K562 (cell line): ENCODE data around the gene ZBTB8B. TPM values are rescaled to one million over a fixed set of nuclear protein-coding genes. Genes with fewer than 3 reads are reported as not detected.

Experiments used
- BRF1 ChIP-seq: IDR thresholded peaks from 3 replicates; pipeline ENCODE4 v1.6.1; 2011; ENCODE audit warnings: borderline replicate concordance, mild to moderate bottlenecking; ENCODE audit not compliant: insufficient read length; ENCODE audit errors: extremely low read depth
- polyA plus RNA-seq, 8 experiments: library from polyadenylated mRNA; depleted of rRNA in 4 of 8; stranded (reverse) in 5 of 8; unstranded in 3 of 8; fragments of >200 nt; fragmentation: Nextera tagmentation in 2 of 8; fragmentation: Illumina TruSeq in 1 of 8; extraction: Ambion mirVana in 2 of 8; extraction: Trizol in 1 of 8; gene quantifications; 2 replicates each; pipeline versions ENCODE4 v1.2.1 to v1.2.3, GENCODE V29; 2011 to 2014; ENCODE audit warnings: inconsistent platforms in 1 of 8, missing spikeins in 1 of 8
- total RNA-seq, 7 experiments: library from RNA; depleted of rRNA in 6 of 7; stranded (reverse); fragments of >200 nt in 6 of 7; fragmentation: Illumina TruSeq in 2 of 7; extraction: Trizol in 2 of 7; gene quantifications; 2 replicates each; pipeline versions ENCODE4 v1.2.1 to v1.2.3, GENCODE V29; 2011 to 2021; ENCODE audit warnings: low replicate concordance in 1 of 7
- TF ChIP-seq, protein P1 (sequence below): fragments of 450-650 bp; IDR thresholded peaks from 2 replicates; pipeline ENCODE4 v1.6.1; 2016; ENCODE audit warnings: low read depth
- TF ChIP-seq, protein P2 (sequence below): fragments of 250-450 bp; sonication (Bioruptor Pico); IDR thresholded peaks from 2 replicates; pipeline ENCODE4 v1.6.1; 2021; ENCODE audit warnings: mild to moderate bottlenecking

The ZBTB8B gene
- total and polyA plus RNA-seq, 9 of the 15 experiments (the other 6 are each of a cell fraction or from before 2014, with no cell fraction given) = not detected

DNA sequence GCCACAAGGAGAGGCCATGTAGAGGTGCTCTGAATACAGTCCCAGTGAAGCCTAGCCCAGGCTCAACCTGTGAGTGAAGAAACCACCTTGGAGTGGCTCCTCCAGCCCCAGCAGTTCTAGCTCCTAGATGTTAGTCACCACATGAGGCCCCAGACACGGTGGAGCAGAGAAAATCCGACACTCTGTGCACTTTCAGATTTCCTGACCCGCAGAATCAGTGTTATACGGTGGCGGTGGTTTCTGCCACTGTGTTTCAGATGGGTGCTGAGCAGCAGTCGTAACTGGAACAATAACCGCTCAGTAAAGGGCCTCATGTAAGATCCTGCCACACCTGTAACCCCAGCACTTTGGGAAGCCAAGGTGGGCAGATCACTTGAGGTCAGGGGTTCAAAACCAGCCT, 38.3 kb downstream of the ZBTB8B start (continued):
- TF ChIP-seq, protein P1, sequence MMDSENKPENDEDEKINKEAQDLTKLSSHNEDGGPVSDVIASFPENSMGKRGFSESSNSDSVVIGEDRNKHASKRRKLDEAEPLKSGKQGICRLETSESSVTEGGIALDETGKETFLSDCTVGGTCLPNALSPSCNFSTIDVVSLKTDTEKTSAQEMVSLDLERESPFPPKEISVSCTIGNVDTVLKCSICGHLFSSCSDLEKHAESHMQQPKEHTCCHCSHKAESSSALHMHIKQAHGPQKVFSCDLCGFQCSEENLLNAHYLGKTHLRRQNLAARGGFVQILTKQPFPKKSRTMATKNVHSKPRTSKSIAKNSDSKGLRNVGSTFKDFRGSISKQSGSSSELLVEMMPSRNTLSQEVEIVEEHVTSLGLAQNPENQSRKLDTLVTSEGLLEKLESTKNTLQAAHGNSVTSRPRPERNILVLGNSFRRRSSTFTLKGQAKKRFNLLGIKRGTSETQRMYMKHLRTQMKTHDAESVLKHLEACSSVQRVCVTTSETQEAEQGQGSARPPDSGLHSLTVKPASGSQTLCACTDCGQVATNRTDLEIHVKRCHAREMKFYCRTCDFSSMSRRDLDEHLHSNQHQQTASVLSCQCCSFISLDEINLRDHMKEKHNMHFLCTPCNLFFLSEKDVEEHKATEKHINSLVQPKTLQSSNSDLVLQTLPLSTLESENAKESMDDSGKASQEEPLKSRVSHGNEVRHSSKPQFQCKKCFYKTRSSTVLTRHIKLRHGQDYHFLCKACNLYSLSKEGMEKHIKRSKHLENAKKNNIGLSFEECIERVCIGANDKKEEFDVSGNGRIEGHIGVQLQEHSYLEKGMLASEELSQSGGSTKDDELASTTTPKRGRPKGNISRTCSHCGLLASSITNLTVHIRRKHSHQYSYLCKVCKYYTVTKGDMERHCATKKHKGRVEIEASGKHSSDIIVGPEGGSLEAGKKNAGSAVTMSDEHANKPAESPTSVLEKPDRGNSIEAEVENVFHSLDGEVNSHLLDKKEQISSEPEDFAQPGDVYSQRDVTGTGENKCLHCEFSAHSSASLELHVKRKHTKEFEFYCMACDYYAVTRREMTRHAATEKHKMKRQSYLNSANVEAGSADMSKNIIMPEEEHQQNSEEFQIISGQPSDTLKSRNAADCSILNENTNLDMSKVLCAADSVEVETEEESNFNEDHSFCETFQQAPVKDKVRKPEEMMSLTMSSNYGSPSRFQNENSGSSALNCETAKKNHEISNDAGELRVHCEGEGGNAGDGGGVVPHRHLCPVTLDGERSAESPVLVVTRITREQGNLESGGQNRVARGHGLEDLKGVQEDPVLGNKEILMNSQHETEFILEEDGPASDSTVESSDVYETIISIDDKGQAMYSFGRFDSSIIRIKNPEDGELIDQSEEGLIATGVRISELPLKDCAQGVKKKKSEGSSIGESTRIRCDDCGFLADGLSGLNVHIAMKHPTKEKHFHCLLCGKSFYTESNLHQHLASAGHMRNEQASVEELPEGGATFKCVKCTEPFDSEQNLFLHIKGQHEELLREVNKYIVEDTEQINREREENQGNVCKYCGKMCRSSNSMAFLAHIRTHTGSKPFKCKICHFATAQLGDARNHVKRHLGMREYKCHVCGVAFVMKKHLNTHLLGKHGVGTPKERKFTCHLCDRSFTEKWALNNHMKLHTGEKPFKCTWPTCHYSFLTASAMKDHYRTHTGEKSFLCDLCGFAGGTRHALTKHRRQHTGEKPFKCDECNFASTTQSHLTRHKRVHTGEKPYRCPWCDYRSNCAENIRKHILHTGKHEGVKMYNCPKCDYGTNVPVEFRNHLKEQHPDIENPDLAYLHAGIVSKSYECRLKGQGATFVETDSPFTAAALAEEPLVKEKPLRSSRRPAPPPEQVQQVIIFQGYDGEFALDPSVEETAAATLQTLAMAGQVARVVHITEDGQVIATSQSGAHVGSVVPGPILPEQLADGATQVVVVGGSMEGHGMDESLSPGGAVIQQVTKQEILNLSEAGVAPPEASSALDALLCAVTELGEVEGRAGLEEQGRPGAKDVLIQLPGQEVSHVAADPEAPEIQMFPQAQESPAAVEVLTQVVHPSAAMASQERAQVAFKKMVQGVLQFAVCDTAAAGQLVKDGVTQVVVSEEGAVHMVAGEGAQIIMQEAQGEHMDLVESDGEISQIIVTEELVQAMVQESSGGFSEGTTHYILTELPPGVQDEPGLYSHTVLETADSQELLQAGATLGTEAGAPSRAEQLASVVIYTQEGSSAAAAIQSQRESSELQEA = no peak
- TF ChIP-seq, protein P2, sequence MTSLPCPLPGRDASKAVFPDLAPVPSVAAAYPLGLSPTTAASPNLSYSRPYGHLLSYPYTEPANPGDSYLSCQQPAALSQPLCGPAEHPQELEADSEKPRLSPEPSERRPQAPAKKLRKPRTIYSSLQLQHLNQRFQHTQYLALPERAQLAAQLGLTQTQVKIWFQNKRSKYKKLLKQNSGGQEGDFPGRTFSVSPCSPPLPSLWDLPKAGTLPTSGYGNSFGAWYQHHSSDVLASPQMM (CRISPR knock-in tag) = no peak
- TF ChIP-seq BRF1 = no peak
